ENCODE data around the gene SAA2.

The SAA2 gene

GRCh38 chr11:18282626-18283025 lies 34.2 kb upstream of the SAA2 start:
- TF ChIP-seq ZBTB7A (IDR thresholded peaks at IDR 0.05; ENCODE audit: low read depth): no peak
- TF ChIP-seq FOXM1 (IDR thresholded peaks at IDR 0.05; ENCODE audit: borderline replicate concordance, low read depth): no peak
- TF ChIP-seq TCF12 (IDR thresholded peaks at IDR 0.05; ENCODE audit: low read depth): no peak
- no peak for TF ChIP-seq USF1 (IDR thresholded peaks at IDR 0.05)
- TF ChIP-seq CREB1 (IDR thresholded peaks at IDR 0.05; ENCODE audit: low read depth): no peak
- TF ChIP-seq REST (IDR thresholded peaks at IDR 0.05; ENCODE audit: low read depth): no peak

GRCh38 chr11:18280438-18281045 lies 32.1 kb upstream of the SAA2 start:
- TF ChIP-seq TEAD4 (IDR thresholded peaks at IDR 0.05): no peak
- TF ChIP-seq NFIC (IDR thresholded peaks at IDR 0.05): no peak
- no peak for TF ChIP-seq ZBTB7A (IDR thresholded peaks at IDR 0.05; ENCODE audit: low read depth)
- no peak for TF ChIP-seq CREB1 (IDR thresholded peaks at IDR 0.05; ENCODE audit: low read depth)
- no peak for TF ChIP-seq EGR1 (IDR thresholded peaks at IDR 0.05)
- no peak for TF ChIP-seq TCF12 (IDR thresholded peaks at IDR 0.05; ENCODE audit: low read depth)
- no peak for TF ChIP-seq USF1 (IDR thresholded peaks at IDR 0.05)
- no peak for TF ChIP-seq YY1 (IDR thresholded peaks at IDR 0.05; ENCODE audit: low read depth)
- TF ChIP-seq TAF1 (IDR thresholded peaks at IDR 0.05; ENCODE audit: low read depth): no peak
- TF ChIP-seq FOXM1 (IDR thresholded peaks at IDR 0.05; ENCODE audit: borderline replicate concordance, low read depth): no peak
- TF ChIP-seq RAD21 (IDR thresholded peaks at IDR 0.05; ENCODE audit: low read depth): no peak
- TF ChIP-seq REST (IDR thresholded peaks at IDR 0.05; ENCODE audit: low read depth): no peak
- TF ChIP-seq MAX (IDR thresholded peaks at IDR 0.05): no peak
- TF ChIP-seq EP300 (IDR thresholded peaks at IDR 0.05; ENCODE audit: borderline replicate concordance): no peak
- no peak for TF ChIP-seq CEBPB (IDR thresholded peaks at IDR 0.05)

- TF ChIP-seq TEAD4 (IDR thresholded peaks at IDR 0.05): no peak
- no peak for TF ChIP-seq FOXM1 (IDR thresholded peaks at IDR 0.05; ENCODE audit: borderline replicate concordance, low read depth)
- TF ChIP-seq MAX (IDR thresholded peaks at IDR 0.05): no peak
- TF ChIP-seq REST (IDR thresholded peaks at IDR 0.05; ENCODE audit: low read depth): no peak
- TF ChIP-seq EP300 (IDR thresholded peaks at IDR 0.05; ENCODE audit: borderline replicate concordance): no peak
- TF ChIP-seq ZBTB7A (IDR thresholded peaks at IDR 0.05; ENCODE audit: low read depth): no peak
- TF ChIP-seq TAF1 (IDR thresholded peaks at IDR 0.05; ENCODE audit: low read depth): no peak
- no peak for TF ChIP-seq NFIC (IDR thresholded peaks at IDR 0.05)
- no peak for TF ChIP-seq CREB1 (IDR thresholded peaks at IDR 0.05; ENCODE audit: low read depth)
- no peak for TF ChIP-seq EGR1 (IDR thresholded peaks at IDR 0.05)
- TF ChIP-seq TCF12 (IDR thresholded peaks at IDR 0.05; ENCODE audit: low read depth): no peak
- no peak for TF ChIP-seq YY1 (IDR thresholded peaks at IDR 0.05; ENCODE audit: low read depth)
Measured at GRCh38 chr11:18277565-18278271, 29.2 kb upstream of the SAA2 start.

GRCh38 chr11:18271206-18271605 lies 22.7 kb upstream of the SAA2 start:
- no peak for TF ChIP-seq FOXM1 (IDR thresholded peaks at IDR 0.05; ENCODE audit: borderline replicate concordance, low read depth)
- no peak for TF ChIP-seq ZBTB7A (IDR thresholded peaks at IDR 0.05; ENCODE audit: low read depth)
- no peak for TF ChIP-seq TEAD4 (IDR thresholded peaks at IDR 0.05)
- no peak for TF ChIP-seq USF1 (IDR thresholded peaks at IDR 0.05)
- no peak for TF ChIP-seq EGR1 (IDR thresholded peaks at IDR 0.05)
- TF ChIP-seq RAD21 (IDR thresholded peaks at IDR 0.05; ENCODE audit: low read depth): no peak
